GM12872 (cell line): ENCODE measurements around the gene CSTA.
A peak's percentile ranks its signal among the peaks of the same experiment; 100 is the strongest.

ENCODE experiments used
- CTCF ChIP-seq: IDR thresholded peaks from 3 replicates; pipeline ENCODE4 v1.5.1; 2011; ENCODE audit warnings: low read depth, mild to moderate bottlenecking, low read length, moderate library complexity; ENCODE audit not compliant: insufficient read depth

The CSTA gene

GRCh38 chr3:122350814-122351418 is 25.9 kb downstream of the CSTA start:
- TF ChIP-seq CTCF, result no peak

- no peak for TF ChIP-seq CTCF
These were observed 26.6 kb downstream of the CSTA start for GRCh38 chr3:122351612-122352011.

- no peak for TF ChIP-seq CTCF
These were observed 28.2 kb downstream of the CSTA start for GRCh38 chr3:122353215-122353614.

- TF ChIP-seq CTCF, result no peak
These were observed 28.9 kb downstream of the CSTA start for GRCh38 chr3:122353893-122354401.

GRCh38 chr3:122355612-122356011 is 30.6 kb downstream of the CSTA start:
- TF ChIP-seq CTCF, result no peak

GRCh38 chr3:122356402-122356801 is 31.4 kb downstream of the CSTA start:
- peak; percentile 44 for TF ChIP-seq CTCF

- no peak for TF ChIP-seq CTCF
These were observed 33.0 kb downstream of the CSTA start for GRCh38 chr3:122357828-122358702.
